Measurements from ENCODE around the gene IGF2BP3.
A peak's percentile ranks its signal among the peaks of the same experiment; 100 is the strongest.

Gene IGF2BP3

DNA sequence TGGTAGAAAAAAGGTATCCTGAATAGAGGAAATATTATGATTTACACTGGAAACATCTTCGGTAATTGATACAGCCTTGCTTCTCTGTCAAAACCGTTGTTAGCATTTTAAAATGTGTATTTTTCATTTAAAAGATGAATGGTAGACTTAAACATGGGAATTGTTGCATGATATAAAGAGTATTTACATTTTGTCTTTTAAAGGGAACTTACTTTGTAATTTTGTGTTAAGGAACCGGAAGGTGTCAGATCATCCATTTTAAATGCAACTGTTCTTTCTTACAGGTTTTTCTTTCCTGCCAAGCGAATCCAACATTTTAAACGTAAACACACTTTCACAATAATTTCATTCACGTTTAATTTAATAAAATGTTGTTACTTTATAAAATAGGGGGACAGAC is 1.8 kb upstream of the IGF2BP3 start:
- no peak for DNase-seq

DNA sequence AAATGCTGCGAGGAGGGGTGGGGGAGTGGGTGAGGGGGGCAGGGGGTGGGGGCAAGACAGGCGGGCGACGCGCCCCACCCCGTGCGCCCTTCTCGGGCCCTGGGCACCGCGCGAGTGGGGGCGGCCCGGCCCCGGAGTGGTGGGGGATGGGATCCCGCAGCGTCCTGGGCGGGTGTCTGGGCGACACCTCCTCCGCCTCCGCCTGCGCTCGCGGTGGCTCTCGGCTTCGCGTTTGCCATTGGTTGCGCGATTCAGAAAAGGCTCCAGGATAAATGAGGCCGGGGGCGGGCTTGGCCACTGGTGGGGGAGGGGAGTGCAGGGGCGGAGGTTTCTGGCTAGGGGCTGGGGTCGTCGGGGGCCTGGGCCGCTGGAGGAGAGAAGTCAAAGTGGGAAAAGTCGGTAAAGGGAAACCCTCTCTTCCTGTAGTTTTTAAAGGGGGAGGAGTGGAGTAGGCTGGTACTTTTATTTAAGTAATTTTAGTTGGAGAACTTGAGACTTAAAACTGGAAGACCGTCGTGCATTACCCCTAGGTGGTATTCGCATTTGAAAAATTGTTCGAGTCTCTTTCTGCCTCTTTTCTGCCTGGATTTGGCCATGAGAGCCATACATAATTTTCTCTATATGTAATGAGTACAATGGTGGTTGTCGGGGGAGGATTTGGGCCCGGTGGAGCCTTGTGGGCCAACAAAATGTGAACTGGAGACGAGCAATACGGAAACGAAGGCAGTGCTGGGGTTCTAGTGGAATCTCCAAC is 992 bp upstream of the IGF2BP3 start:
- DNase-seq = peak; percentile 79

DNA sequence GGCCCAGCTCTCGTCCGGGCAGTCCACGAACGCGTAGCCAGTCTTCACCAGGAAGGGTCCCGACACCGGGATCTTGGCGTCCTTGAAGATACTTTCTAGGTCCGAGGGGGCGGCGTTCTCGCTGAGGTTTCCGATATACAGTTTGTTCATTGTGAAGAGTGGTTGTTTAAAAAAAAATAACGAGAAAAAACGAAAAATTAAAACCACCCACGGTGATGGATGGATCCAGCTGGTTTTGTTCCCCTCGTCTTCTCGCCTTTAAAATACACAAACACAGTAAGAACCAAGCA is 385 bp downstream of the IGF2BP3 start:
- no peak for DNase-seq

DNA sequence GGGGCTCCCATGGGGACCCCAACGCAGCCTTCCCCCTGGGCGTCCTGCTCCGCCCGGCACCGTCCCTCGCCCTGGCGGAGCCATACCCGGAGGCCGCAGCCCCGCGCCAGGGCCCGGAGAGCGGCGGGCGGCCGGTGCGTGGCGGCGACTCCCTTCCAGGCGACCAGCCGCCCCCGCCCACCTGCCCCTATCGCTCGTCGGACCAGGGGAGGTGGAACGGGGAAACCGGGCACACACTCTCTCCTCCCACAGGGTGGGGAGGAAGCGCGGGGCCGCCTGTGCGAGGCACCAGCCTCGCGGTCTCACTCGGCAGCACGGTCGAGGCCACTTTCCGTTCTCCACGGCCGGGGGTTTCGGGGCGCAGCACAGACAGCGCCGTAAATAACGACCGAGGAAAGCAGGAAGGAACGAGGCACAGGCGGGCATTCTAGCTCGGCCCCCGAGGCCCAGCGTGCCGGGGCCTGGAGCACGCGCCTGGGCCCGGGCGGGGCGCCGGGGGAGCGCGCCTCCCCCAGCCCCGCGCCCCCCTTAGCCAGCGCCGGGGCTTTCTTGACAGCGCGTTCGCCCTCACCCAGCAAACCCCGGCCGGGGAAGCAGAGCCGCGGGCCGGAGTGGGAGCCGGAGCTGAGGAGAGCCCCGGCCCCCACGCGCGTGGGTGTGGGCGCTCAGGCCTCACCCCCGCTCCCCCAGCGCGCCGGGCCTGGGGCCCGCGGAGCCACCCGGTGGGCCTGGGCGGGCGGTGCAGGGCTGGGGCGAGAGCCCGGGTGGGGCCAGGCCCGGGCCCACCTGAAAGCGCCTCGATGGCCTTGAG is 936 bp downstream of the IGF2BP3 start:
- no peak for DNase-seq

DNA sequence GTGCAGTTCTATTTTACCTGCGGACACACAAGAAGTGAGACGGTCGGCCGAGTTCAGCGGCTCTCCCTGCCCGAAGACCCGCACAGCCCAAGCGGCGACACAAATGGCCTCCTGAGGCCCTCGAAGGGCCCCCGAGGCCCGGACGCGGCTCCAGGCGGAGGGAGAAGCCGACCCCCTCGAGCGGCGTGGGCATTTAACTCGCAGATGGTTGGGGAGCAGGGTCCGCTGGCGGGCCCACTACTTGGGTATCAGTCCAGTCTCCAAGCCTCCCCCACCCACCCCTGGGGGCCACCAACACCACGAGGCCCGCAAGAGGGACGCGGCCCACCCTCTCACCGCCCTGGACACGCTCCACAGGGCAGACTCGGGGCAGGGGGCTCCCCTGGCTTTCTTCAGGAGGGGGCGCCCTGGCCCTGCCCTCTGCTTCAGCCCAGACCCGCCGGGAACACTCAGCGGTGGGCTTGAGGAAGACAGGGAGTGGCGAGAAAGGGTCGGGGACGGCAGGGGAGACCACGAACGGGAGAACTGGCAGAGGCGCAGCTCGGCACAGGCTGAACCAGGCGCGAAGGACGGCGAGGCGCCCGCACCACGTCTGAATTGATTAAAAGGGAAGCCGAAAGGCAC is 1.7 kb downstream of the IGF2BP3 start:
- no peak for DNase-seq

DNA sequence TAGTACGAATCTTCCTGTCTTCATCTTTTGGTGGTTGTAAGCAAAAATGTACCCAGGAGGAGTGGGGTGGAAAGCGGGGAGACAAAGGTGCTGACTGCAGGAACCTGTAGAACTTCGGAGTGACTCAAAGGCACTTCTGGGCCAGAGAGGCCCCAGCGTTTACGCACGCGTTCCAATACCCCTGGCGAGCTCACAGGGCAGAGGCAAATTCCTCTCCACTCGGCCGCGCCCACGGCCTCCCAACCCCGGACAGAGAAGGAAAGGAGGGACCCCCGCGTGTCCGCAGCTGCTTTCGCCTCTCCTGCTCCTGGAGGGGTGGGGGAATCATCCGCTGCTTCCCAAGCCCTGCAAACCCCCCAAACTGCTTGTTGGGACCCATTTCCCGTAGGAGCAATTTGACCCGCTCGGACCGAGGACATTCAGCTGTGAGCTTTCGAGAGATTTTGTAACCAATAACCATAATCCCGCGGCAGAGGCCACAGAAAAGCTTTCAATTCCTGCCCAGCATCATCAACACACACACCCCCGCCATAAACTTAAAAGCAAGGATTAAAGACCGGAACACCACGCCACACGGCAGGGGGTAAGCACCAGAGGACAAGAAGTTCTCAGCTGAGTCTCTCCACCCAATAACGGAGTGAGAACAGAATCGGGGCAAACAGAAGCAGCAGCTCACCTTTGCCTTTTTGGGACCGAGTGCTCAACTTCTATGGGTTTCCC is 2.3 kb downstream of the IGF2BP3 start:
- DNase-seq = peak; percentile 49

DNA sequence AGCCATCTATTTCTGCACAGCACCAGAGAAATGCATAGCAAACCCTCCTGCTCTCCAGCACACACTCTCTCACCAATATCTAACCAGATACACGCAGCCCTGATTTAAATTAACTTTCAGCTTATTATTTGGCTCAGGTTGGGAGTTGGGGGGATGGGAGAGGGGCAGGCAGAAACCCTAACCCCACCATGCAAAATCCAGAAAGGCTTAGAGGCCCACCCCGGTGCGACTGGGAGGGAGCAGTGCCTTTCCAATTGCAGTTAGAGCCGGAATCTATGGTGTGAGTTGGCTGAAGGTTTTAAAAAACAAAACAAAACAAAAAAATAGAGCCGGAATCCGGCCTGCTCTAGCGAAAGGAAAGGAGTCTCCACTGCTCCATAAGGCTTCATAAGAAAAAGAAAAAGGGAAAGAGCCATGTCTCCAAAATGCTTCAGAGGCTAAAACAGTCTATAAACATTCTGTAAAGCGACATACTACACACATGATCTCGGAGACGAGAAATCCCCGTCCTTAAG is 2.9 kb downstream of the IGF2BP3 start:
- DNase-seq = no peak

DNA sequence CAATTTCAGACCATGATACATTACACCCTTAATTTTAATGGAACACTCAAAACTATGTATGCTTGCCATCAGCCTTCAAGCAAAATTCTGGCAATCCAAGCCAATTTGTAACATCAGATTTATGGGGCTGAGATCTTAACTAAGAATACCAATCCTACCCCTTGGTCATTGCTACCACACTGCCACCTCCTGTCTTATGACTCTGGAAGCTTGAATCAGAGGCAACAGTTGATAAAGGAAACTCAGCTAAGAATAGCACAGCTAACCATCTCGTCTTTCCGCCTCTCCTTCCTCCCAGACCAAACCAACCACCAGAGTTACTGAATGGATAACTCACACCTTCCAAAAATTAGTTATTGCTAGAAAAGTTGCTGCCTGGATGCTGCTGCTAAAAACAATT is 7.4 kb downstream of the IGF2BP3 start:
- peak; percentile 40 for DNase-seq

DNA sequence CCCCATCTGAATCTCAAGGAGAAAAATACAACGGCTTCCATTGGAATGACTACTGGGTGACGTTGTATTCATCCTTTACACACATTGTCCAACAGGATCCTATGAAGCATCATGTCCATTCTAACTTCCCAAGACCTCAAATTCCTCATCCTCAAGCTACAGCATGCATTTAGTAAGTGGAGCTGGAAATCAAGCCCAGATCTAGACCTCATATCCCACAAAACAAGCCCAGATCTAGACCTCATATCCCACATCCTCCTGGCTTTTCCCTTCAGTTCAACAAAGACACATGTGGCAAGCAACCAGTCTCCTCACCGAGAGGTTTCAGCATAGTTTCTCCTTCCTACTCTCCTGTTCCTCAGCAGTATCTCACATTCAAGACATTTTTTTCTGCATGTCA is 12.2 kb downstream of the IGF2BP3 start:
- peak; percentile 35 for DNase-seq

DNA sequence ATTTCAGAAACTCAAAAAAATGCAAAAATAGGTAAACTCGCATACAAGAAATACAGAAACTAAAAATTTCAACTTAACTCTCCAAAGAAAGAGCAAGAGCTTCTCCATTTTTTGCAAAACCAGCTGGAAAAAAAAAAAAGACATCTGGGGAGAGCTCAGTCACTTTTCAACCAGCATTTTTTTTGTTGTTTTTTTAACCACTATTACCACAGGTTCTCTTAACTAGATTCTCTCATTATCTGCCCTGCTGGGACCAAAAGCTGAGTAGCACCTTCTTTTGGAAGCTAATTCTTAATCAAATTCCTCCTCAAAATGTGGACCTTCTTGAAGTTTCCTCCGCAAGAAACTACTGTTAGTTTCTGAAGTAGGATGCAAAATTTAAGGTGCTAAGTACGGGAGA is 14.2 kb downstream of the IGF2BP3 start:
- no peak for DNase-seq

DNA sequence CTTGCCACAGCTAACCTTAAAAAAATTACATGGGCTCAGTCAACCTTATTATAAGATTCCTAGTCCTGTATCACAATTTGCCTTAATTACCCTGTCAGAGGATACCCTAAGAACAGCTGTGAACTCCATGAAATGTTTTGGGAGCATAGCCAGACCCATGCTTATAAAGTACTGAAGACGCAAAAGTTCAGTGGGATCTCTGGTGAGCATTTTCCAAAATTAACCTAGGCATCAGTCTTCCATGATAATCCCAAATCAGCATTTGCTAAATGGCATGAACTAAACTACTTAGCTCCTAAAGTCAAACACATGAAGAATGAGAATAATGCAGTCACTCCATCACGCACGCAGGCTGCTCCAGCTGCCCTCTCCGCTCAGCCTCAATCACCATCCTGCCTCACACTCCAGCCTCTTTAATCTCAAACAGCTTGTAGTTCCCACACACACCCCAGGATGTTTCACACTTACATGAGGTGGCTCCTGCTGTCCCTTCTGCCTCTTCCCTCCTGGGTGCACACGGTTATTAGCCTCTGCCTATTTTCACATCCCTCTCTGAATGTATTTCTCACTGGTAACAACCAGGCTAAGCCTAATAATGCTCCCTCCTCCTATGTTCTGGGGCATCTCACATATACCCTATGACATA is 15.3 kb downstream of the IGF2BP3 start:
- DNase-seq = no peak

DNA sequence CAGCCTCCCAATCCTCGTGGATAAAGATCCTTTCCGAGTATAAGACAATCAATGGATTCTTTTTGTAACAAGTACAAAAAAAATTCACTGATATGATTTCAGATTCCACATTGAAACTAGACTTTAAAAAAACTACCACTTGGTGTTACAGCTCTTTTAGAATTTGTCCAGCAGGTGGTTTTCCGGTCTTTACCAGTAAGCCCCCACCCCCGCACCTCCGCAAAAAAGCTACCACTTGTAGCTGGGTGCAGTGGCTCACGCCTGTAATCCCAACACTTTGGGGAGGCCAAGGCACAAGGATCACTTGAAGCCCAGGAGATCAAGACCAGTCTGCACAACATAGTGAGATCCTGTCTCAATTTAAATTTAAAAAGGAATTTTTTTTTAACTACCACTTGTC is 19.8 kb downstream of the IGF2BP3 start:
- DNase-seq = no peak

DNA sequence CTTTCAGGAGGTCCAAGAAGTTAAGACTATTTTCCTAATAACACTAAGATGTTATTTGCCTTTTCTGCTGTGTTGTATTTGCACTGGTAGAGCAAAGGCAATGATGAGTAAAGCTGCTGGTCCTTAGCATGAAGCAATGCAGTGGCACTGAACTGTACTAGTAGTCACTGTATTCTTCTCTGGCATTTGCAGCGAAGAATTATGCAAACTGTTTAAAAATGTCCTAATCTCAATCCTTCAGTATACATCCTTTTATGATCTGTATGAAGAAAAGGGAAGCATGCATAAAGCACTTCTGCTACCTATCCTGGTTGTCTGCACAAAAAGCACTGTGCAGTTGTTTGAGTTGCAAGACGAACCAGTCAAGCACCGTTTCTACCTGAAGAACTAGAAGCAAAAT is 20.4 kb downstream of the IGF2BP3 start:
- no peak for DNase-seq

DNA sequence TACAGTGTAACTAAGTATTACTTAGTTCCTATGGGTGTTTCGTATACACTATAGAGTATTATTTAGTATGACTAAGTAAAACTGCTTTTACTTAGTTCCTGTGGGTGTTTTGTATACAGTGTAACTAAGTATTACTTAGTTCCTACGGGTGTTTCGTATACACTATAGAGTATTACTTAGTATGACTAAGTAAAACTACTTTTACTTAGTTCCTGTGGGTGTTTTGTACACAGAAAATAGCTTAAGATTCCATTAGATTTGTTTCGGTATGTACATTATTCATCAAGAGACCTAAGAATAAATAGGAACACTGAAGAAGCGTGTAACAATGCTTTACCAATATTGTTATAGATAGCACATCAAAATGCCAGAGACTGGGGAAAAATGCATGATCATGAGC is 25.0 kb downstream of the IGF2BP3 start:
- DNase-seq = no peak

DNA sequence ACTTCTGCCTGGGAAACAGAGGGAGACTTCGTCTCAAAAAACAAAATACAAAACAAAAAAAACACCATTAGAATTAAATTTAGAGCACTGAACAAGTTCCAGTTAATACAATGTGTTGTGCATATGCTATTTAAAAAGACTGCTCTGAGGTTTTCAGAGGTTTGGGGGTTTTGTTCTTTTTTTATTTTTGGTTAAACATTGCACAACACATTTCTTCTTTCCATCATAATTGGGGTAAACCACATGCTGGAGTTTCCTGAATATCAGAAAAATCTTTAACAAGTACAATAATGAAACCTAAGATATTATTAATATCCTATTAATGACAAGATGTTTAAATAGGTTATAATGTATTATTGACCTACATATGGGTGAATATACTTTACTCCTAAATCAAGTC is 26.3 kb downstream of the IGF2BP3 start:
- DNase-seq = peak; percentile 42

DNA sequence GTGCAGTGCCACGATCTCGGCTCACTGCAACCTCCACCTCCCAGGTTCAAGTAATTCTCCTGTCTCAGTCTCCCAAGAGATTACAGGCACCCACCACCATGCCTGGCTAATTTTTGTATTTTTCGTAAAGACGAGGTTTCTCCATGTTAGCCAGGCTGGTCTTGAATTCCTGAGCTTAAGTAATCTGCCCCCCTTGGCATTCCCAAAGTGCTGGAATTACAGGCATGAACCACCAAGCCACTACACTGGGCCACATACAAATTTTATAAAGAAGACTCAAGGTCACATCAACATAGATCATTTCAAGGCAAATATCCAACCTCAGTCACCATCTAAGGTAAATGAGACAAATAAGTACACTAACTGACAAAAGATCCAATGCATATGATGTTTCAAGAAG is 32.1 kb downstream of the IGF2BP3 start:
- DNase-seq = peak; percentile 52

DNA sequence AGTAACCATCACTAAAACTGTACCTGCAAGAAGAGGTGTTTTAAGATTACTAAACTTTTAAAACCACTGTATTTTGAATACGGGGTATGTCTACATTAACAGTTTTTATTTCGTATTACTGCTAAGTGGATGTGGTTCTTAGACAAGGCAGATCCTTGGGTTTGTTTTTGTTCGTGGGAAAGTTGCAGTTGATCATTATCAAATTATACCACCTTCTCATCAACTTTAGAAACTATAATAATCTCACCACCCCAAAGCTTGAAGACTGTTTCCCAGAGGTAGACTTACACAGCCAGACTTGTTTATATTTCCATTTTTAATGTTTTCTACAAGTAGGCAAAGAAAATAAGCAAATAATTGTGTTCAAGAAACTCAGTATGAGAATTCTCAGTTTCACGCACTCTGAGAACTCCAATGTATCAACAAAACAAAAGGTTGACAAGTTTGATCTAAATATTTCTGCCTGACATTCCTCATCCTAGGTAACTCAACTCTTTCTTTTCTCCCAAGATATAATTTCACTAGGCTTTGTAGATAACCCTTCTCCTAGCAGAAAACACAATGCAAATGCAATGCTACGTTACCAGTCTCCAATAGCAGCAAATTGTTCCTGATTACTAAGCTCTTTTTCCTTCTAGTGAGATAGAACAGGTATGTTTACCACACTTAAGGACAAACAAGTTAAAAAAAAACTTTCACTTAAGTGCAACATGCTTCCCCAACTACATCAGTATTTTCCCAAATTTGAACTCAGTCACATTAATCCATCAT is 36.0 kb downstream of the IGF2BP3 start:
- no peak for DNase-seq

DNA sequence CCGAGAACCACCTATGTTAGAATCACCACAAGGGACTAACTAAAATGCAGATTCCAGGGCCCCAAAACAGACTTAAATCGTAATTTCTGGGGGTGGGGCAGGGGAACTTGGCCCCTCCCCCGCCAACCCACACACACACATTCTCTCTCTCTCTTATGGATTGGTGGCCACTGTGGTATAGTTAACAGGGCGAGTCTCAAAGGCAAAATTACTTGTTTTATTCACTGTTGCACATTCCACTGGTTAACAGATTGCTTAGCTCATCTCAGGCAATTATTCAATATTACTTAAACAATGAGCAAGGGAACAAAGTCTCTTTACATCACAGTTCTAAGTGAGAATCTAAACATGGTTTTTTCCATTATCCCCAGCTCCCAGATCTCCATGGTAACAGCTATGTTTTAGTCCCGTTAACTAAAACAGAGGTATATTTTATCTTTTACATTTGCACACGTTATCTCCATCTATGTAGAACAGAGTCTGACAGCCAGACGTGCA is 38.5 kb downstream of the IGF2BP3 start:
- DNase-seq = peak; percentile 52

DNA sequence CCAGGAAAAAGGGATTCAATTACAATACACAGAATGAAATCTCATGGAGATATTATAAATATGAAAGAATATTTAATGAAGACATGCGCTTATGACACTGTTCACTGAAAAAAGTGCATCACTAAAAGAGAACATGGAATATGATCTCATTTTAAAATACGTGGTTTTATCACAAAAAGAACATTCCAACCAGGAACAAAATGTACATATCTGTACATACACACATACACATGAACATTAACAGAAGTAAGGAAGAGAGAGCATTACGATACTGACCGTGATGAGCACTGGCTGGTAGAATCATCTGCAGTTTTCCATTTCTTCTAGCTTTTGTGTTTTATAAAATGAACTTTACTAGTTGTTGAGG is 39.4 kb downstream of the IGF2BP3 start:
- DNase-seq = no peak

DNA sequence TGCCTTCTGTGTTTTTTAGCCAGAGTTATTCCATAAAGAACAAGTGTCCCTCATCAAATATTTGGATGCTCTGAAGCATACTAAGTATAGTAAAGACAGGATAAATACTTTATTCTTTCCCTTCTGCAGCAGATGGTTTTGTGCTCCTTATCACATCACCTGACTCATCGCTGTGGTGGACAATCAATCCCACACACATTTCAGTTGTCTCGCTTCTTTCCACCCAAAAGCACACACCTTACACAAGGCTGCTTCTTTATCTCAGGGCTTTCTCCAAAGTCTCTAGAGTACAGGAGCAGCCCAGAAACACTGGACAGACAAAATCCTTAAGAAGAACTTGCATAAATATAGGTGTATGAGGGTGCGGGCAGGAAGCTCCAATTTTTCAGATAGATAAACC is 43.4 kb downstream of the IGF2BP3 start:
- DNase-seq = no peak

DNA sequence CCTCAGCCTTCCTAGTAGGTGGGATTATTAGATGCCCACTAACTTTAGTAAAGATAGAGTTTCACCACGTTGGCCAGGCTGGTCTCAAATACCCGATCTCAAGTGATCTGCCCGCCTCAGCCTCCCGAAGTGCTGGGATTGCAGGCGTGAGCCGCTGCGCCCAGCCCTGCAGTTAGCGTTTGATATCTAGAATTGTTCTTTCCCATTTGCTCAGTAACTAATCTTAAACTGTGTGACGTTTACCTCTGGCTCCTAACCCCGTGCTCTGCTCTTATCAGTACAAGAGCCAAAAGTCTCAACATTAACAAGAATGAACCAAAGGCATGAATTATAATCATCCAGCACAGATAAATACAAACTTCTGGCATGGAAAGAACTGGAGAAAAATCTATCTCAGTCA is 47.4 kb downstream of the IGF2BP3 start:
- DNase-seq = no peak

DNA sequence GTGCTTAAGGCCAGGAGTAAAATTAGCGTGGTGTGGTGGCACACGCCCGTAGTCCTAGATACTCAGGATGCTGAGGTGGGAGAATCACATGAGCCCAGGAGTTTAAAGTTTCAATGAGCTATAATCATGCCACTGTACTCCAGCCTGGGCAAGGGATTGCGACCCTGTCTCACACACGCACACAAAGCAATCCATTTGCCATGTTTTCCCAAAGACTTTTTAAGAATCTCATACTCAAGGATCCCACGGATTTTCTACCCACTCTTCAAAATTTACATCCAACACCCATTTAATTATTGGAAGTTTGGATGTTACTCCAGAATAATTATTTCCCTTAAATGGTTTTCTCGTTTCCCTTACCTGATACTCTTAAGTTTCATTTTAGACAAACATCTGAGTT is 47.9 kb downstream of the IGF2BP3 start:
- DNase-seq = no peak

Measured in fibroblast of skin of abdomen (primary cell).